Skeletal muscle tissue (tissue), 4 donors: ENCODE data around the gene ATP8B4. TPM values are rescaled to one million over a fixed set of nuclear protein-coding genes. Genes with fewer than 3 reads are reported as not detected.
"Not testable (repeated sequence)": the region's sequence is repeated elsewhere in the genome, so short reads cannot be mapped to it uniquely, and the experiment has no call there.

Experiments
- H3K27ac ChIP-seq: one replicate; pipeline ENCODE4 v1.7.0; 2013; ENCODE audit warnings: mild to moderate bottlenecking, low read depth, low read length, inconsistent platforms
- H3K27me3 ChIP-seq, 3 donors: one replicate each; pipeline ENCODE4 v1.7.0; 2013; ENCODE audit warnings: low read length in 3 of 3; ENCODE audit not compliant: control insufficient read depth in 3 of 3, insufficient read depth in 3 of 3
- H3K36me3 ChIP-seq, 3 donors: one replicate each; pipeline ENCODE4 v1.7.0; 2013; ENCODE audit warnings: low read length in 3 of 3; ENCODE audit not compliant: control insufficient read depth in 3 of 3, insufficient read depth in 3 of 3
- H3K4me1 ChIP-seq, 3 donors: one replicate each; pipeline ENCODE4 v1.7.0; 2013; ENCODE audit warnings: low read length in 3 of 3, mild to moderate bottlenecking in 3 of 3; ENCODE audit not compliant: control insufficient read depth in 3 of 3, insufficient read depth in 3 of 3
- H3K4me3 ChIP-seq, 3 donors: one replicate each; pipeline ENCODE4 v1.7.0; 2013; ENCODE audit warnings: low read length in 3 of 3
- H3K9ac ChIP-seq, 3 donors: one replicate each; pipeline ENCODE4 v1.7.0; 2013; ENCODE audit warnings: low read length in 3 of 3, mild to moderate bottlenecking in 3 of 3, moderate library complexity in 2 of 3, low read depth in 1 of 3
- H3K9me3 ChIP-seq, 3 donors: one replicate each; pipeline ENCODE4 v1.7.0; 2013; ENCODE audit warnings: low read length in 3 of 3; ENCODE audit not compliant: control insufficient read depth in 3 of 3
- total RNA-seq: library from RNA; depleted of rRNA; stranded (reverse); fragments of >200 nt; gene quantifications from one replicate; pipeline ENCODE4 v1.2.3, GENCODE V29; 2014
- donor health status: Osteomylitis.

The ATP8B4 gene
- total RNA-seq, 1 donor from 2014 or later: 15.1 TPM

DNA sequence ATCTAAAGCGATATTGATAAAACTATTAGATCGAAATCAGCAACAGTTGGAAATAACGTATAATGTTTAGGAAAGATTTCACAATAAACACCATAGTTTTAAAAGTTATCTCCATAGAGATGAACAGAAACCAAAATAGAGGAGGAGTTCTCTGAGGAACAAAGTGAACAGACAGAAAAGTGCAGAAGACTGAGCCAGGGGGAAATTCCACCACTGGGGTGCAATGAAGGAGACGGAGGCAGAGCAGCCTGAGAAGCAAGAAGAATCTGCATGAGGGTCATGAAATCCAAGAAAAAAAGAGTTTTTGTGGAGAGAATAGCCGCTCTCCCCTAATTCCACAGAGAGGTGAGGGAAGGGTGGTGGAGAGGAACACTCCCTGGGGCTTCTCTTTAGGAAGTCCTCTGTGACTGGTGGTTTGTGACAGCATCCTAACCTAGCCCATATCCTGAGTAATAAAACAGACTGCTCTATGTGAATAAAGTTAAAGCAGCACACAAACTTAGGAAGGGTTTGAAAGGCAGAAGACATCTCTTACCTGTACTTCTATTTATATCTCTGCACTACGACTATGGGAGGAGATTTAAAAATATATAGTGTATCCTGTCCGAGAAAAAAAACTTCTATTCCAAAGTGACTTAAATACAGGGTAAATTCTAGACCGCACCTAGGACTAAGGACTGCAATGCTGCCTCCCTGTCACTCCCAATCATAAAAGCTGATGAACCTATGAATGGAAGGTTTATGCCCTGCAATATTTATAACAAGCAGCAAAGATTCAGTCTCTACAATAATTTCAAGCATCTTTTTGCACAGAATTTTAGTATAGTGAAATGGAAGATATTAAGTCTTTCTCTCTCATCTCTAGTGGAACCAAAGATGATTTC is 22.9 kb downstream of the ATP8B4 start:
- Histone ChIP-seq H3K9me3 (no peaks in the 10 kb centered on the region), H3K4me1 (no peaks in the 10 kb centered on the region), H3K36me3 (no peaks in the 10 kb centered on the region), H3K9ac (no peak overlapping the region), H3K4me3 (no peak overlapping the region), H3K27ac (no peak overlapping the region), H3K27me3 (no peaks in the 10 kb centered on the region)

DNA sequence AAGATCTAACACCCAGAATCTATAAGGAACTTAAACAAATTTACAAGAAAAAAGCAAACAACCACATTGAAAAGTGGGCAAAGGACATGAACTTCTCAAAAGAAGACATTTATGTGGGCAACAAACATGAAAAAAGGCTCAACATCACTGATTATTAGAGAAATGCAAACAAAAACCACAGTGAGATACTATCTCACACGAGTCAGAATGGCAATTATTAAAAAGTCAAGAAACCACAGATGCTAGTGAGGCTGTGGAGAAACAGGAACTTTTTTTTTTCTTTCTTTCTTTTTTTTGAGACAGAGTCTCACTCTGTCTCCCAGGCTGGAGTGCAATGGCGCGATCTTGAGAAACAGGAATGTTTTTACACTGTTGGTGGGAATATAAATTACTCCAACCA is 29.6 kb downstream of the ATP8B4 start:
- H3K9me3 ChIP-seq, H3K4me3 ChIP-seq, H3K4me1 ChIP-seq, H3K27ac ChIP-seq, H3K36me3 ChIP-seq, H3K9ac ChIP-seq, H3K27me3 ChIP-seq: not testable (repeated sequence)

DNA sequence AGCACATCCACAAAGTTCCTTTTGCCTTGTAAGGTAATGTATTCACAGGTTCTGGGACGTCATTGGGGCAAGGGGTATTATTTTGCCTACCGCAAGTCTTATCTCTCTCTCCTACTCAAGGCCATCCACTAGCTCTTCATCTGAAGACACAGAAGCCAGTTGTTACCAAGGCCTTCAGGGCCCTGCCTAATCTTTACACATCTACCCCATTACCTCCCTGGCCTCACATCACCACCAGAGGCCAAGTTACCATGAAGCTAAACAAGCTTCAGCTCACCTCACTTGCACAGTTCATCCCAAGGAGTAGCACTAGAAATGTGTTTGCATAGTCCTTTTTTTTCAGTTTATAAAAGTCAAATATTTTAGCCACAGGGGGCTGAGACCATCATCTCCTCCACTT is 34.1 kb downstream of the ATP8B4 start:
- Histone ChIP-seq H3K27me3 (no peaks in the 10 kb centered on the region), H3K9ac (no peak overlapping the region), H3K4me3 (no peak overlapping the region), H3K36me3 (no peaks in the 10 kb centered on the region), H3K9me3 (no peaks in the 10 kb centered on the region), H3K4me1 (no peaks in the 10 kb centered on the region), H3K27ac (no peak overlapping the region)

DNA sequence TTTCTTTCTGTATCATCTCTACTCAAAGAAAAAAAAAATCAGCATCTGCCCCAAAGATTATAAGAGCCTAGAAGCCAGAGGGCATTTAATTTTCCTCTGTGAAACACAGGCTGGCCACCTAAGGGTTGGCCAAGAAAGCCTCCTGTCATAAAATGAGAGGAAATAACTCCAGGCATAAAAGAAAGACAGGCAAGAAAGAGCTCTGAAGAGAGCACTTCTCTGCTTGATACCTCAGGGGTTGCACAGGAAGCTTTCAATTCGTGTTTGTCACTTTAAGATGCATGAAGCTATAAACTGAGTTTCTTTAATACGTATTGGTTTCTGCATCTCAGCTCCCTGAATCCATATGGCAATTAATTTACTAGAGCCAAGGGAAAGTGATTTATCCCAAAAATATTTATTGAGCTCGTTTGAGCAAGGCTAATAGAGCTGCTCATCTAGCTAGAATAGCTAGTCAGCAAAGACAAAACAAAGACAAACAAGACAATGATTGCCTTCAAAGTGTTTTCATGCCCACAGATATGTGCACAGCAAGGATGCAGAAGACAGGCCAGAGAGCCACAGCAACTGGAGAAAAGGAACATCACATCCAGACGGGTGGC is 35.5 kb downstream of the ATP8B4 start:
- H3K36me3 ChIP-seq: no peaks in the 10 kb centered on the region
- H3K27me3 ChIP-seq: no peaks in the 10 kb centered on the region
- no peaks in the 10 kb centered on the region for H3K9me3 ChIP-seq
- no peak overlapping the region for H3K9ac ChIP-seq
- H3K4me1 ChIP-seq: no peaks in the 10 kb centered on the region
- no peak overlapping the region for H3K4me3 ChIP-seq
- H3K27ac ChIP-seq: no peak overlapping the region

DNA sequence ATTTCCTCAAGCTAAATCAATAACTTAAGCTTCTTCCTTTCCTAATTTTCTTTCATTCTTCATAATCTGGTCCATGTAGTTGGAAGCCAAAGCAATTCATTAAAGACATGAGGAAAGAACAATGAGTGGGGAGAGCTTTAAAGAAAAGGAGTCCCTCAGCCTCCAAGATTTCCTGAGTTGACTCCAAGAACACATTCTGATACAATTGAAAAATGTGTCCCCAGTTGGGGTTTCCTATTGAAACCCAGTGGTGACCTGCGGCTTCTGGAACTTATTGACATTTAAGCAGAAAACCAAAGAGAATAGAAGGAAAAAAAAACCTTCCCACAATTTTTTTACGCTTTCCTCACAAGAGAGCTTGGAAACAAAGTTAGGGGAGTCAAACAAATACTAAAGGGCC is 37.0 kb downstream of the ATP8B4 start:
- no peaks in the 10 kb centered on the region for H3K27me3 ChIP-seq
- H3K36me3 ChIP-seq: no peaks in the 10 kb centered on the region
- no peak overlapping the region for H3K27ac ChIP-seq
- H3K9ac ChIP-seq: no peak overlapping the region
- H3K4me1 ChIP-seq: peaks cover 0 to 3% (median 0%) of the 10 kb centered on the region in 3 donors
- H3K4me3 ChIP-seq: no peak overlapping the region
- no peaks in the 10 kb centered on the region for H3K9me3 ChIP-seq

DNA sequence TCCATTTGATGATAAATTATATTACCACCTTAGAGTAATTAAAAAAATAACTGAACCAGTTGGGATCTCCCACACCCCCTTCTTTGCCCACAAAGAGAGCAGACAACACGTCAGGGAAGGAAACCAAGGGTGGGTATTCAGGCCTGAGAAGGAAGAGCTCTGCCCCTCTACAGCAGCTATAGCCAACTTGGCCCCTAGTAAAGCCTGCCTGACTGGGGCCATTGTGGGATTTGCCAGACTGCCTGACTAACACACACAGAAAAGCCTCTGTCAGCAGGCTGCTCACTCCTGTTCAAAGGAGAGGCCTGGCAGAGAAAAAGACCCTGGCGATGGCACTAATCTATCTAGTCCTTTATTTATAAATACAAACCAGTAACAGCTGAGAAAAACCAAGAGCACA is 41.4 kb downstream of the ATP8B4 start:
- Histone ChIP-seq H3K27ac (peak overlapping the region; percentile 20), H3K9ac (no peak overlapping the region), H3K9me3 (no peaks in the 10 kb centered on the region), H3K27me3 (no peaks in the 10 kb centered on the region), H3K4me1 (peaks cover 0 to 3% (median 0%) of the 10 kb centered on the region in 3 donors), H3K36me3 (no peaks in the 10 kb centered on the region), H3K4me3 (no peak overlapping the region)

DNA sequence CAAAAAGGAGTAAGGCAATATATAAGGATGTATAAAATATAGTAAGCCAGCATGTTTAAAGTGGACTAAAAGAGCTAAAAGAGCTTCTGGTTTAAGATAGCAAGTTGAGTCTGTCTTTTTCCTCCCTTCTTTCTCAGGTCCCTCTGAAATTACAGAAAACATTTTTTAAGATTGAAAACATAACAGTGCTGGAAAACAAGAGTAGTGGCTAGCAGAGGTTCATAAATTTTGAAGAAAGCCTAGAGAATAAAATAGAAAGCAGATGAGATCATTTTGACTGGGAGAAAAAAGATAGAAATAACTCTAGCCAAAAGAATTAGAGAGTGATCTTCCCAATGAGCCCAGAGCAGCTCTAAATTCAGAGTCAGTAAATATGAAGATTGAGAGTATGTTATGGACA is 41.9 kb downstream of the ATP8B4 start:
- no peak overlapping the region for H3K27ac ChIP-seq
- no peak overlapping the region for H3K4me3 ChIP-seq
- peaks cover 0 to 3% (median 0%) of the 10 kb centered on the region in 3 donors for H3K4me1 ChIP-seq
- H3K27me3 ChIP-seq: no peaks in the 10 kb centered on the region
- no peaks in the 10 kb centered on the region for H3K36me3 ChIP-seq
- no peaks in the 10 kb centered on the region for H3K9me3 ChIP-seq
- no peak overlapping the region for H3K9ac ChIP-seq

DNA sequence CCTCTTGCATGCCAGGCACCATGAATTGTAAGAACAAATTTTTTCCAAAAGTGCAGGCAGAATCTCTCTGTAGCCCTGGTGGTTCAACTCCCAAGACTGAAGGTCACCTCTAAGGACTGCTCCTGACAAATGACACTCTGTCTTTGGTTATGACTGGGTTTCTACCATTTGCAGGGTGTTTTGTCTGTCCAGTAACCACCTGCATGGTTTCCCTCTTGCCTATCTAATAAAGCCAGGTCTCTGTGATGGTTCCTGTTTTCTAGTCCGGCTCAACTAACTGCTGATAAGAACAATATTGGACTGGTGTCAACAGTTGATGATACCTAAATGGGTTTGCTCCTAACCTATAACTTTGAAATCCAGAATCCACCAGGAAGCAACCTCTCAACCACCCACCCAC is 43.7 kb downstream of the ATP8B4 start:
- H3K4me3 ChIP-seq: no peak overlapping the region
- H3K27ac ChIP-seq: no peak overlapping the region
- H3K9ac ChIP-seq: no peak overlapping the region
- H3K36me3 ChIP-seq: no peaks in the 10 kb centered on the region
- no peaks in the 10 kb centered on the region for H3K27me3 ChIP-seq
- H3K9me3 ChIP-seq: no peaks in the 10 kb centered on the region
- peaks cover 0 to 3% (median 0%) of the 10 kb centered on the region in 3 donors for H3K4me1 ChIP-seq

DNA sequence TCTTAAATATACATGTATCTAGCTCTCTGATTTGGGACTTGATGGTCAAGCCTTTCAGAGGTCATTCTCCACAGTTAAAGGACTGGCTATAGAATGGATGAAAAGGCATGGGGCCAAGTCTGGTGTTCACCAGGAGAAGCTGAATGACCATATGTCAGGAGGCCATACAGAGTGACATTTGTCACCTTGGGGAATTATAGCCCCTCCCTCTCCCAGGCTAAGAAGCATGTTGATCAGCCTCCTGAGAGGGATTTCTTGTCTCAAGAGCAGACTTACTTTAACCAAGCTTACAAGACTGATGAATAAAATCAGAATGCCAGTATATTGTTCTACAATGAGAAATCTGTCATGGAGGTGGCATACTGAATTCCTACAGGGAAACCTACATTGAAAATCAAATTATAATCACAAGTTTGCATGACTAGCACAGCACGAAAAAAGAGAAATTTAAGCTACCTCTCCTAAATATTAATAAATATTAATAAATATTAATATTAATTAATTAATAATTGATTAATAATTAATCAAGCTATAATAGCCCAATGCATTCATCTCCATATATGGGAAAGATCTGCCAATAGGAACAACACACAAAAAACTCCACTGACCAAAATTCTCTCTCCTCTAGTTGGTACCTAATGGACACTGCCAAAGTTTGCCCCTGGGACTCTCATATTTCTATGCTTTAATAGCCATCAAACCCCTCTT is 47.3 kb downstream of the ATP8B4 start:
- H3K9ac ChIP-seq: no peak overlapping the region
- H3K27me3 ChIP-seq: no peaks in the 10 kb centered on the region
- H3K36me3 ChIP-seq: no peaks in the 10 kb centered on the region

DNA sequence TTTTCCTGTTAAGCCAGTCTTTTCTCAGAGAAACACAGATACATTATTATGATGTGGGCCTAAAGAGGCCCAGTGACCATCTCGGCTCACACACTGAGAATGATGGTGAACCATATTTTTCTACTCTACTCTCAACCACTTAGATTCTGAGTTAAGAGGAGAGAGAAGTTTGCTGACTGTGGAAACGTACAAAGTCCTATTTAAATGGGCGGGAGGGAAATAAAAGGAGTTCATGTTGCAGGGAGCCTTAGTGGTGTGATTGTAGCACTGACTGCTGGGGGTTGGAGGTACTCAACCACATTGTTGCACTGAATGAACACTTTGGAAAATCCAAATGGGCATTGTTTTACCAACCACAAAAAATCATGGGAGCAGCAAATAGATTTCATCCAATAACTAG is 51.0 kb downstream of the ATP8B4 start:
- Histone ChIP-seq H3K27ac (no peak overlapping the region), H3K27me3 (no peaks in the 10 kb centered on the region), H3K4me1 (no peaks in the 10 kb centered on the region), H3K9me3 (no peaks in the 10 kb centered on the region), H3K36me3 (no peaks in the 10 kb centered on the region), H3K9ac (no peak overlapping the region), H3K4me3 (no peak overlapping the region)

More for the DNA sequence above, 47.3 kb downstream of the ATP8B4 start:
- H3K4me3 ChIP-seq: no peak overlapping the region
- no peaks in the 10 kb centered on the region for H3K9me3 ChIP-seq
- H3K27ac ChIP-seq: no peak overlapping the region
- H3K4me1 ChIP-seq: no peaks in the 10 kb centered on the region
